HG03025 (cell line): ENCODE results near the gene MEGF9.
A peak's percentile ranks its signal among the peaks of the same experiment; 100 is the strongest.
"Not testable (repeated sequence)": the region's sequence is repeated elsewhere in the genome, so short reads cannot be mapped to it uniquely, and the experiment has no call there.

Experiments used
- ATAC-seq: cut with Tn5 transposase; IDR thresholded peaks from one replicate; pipeline ENCODE4 v1.9.1; 2021; ENCODE audit warnings: mild to moderate bottlenecking, moderate library complexity; ENCODE audit not compliant: unreplicated experiment, low FRiP score

MEGF9 gene

DNA sequence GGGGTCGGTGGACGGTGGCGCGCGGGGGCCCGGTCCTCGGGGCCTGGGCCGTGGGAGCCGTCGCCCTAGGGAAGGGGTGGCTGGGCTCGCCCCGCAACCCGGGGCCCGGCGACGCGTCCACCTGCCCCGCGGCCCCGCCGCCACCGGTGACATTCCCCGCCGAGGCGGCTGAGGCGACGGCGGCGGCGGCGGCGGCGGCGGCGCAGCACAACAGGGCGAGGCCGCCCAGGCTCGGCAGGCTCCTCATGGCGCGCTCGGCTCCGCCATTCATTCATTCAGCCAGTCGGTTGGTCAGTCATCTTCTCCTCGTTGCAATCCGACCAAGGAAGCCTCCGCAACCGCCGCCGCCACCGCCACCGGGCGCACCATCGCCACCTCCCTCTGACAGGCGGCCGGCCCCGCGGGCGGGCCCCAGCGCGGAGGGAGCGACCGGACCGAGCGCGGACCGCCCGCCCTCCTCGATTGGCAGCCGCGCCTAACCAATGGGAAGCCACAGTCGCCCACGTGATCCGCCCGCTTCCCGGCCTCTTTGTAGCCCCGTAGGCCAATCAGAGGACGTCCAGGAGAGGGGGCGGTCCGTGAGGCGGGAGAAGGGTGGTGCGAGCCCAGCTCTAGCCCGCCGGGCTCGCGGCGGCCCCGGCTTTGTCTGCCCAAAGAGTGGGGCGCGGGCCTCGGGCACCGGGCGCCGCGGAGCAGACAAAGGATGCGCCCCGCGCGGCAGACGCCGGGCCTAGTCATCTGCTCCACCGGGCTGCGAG is at the start of gene MEGF9:
TSS of gene MEGF9 (minus strand) at position 383 of the 758 bp plus-strand sequence. CDS start at position 271, 112 bp downstream.
- ATAC-seq: peak; percentile 91

DNA sequence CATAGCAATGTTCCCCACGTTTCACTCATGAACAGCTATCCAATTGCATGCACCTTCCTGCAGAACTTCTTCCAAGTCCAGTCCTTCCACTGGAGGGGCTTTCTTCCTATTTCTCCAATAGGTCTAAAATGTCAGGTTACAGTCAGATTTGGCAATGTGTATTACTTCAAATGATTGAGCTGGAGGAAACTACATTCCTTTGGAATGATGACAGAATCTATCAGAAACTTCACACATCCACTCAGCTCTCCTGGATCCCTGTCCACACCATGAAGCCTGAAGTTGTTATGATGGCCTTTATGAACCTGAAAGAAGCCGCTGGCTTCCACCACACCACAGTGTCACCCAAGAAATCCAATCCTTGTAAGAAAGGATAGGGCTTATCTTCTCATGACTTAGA is 46.7 kb upstream of the MEGF9 start:
- ATAC-seq: no peak

DNA sequence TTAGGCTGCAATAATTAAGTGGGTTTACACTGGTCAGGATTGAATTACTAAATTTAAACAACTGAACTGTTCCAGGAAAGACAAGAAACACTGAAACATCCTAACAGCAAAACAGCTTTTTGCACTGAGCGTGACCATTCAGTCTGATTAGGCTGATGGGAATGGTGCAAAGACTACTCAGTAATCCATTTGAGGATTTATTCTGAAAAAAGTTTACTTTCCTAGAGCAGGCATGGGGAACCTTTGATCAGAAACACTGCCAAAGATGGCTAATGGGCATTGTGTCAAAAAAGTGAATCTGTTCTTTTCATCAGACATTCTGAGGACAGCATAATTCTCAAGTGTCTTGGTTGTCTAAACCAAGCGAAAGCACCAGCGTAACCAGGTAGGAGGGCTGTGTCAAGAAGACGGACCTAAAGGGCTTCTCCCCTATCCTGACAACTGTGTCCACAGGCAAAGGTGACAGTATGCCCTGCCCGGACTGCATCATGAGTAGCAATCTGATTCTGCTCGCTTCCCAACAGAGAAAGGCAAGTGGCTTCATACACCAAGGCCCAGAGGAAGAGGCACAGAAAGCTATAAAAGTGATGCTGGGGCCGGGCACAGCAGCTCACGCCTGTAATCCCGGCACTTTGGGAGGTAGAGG is 45.6 kb upstream of the MEGF9 start:
- ATAC-seq: no peak

DNA sequence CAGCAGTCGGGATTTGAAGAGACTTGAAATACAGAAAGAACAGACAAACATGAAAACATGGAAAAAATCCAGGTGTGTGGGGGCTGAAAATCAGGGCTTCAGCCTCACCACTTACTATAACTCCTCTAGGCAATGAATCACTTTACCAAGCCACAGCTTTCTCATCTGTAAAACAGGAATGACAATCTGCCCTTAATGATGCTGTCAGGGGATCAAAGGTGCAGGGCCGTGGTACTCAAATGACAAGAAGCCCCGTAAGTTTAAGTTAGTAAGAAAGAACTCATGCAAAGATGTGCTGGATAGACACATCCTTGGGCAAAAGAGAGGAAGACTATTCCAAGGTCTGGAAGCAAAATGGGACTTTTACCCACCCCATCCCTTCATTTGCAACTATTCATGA is 44.3 kb upstream of the MEGF9 start:
- ATAC-seq: no peak

DNA sequence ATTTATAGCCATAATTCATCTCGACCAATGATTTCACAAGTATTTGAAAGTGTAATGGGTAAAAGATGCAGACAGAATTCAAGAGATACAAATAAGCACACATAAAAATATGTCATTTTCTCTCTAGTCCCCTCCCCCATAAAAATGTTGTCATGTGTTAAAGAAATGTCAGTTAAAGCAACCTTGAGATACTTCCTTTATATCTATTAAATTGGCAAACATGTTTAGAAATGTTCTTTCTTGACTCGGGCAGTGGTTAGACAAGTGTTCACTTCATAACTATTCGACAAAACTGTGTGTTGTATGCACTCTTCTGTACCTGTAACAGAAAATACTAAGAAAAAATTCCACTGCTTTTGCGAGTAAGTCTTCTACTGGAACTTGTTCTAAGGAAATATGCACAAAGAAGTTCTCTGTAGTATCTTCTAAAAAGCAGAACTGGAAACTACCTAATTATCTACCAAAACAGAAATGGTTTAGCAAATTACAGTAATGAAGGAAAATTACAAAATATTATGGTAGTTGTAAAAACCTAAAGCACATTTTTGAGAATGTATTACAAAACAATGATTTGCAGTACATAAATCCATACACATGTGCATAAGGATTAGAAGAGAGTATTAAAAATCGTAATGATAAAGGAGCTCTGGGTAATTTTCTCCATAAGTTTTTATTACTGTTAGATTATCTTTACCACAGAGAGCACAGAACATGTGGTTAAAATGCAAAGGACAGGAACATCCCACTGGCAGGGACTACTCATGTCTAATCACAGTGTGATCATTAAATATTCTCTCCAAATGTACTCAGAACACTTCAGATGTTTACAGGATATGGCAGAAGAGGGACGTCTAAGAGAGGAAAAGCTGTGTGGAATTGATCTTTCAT is 43.0 kb upstream of the MEGF9 start:
- no peak for ATAC-seq

DNA sequence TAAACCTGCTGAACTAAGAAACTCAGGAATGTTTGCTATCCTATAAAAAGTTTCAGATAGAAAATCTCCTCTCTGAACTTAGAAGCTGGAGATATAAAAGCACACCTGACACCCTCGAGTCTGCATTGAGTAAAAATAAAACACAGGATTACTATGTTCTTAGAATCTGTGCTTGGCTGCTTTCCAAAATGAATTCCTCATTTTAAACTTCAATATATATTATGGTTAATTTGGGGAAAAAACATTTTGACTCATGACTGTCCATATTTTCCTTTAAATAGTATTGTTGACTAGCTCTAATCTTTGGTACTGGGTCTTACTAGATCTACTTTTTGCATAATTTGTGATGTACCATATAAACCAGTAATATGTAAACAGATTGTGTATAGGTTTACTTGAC is 42.3 kb upstream of the MEGF9 start:
- no peak for ATAC-seq

DNA sequence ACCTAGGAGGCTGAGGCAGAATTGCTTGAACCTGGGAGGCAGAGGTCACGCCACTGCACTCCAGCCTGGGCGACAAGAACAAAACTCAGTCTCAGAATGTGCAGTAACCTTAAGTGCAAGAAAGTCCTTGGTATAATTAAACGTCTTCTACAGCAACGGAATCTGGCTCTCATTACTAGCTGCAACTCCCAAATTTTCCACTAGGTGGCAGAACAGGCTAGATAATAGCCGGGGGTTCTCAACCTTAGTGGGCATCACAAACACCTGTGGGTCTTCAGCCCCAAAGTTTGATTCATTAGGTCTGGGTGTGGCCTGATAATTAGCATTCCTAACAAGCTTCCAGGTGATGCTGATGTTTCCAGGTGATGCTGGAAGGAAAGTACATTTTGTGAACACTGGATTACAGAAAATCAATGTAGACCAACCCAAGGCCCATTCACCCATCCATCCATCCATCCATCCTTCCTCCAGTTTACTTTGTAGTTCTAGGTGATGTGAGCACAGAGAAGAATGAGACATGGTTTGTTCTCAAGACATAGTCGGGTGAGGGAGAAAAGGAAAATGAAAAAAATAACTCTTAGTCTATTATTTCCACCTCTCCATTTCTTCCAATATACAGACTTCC is 41.7 kb upstream of the MEGF9 start:
- peak; percentile 44 for ATAC-seq

DNA sequence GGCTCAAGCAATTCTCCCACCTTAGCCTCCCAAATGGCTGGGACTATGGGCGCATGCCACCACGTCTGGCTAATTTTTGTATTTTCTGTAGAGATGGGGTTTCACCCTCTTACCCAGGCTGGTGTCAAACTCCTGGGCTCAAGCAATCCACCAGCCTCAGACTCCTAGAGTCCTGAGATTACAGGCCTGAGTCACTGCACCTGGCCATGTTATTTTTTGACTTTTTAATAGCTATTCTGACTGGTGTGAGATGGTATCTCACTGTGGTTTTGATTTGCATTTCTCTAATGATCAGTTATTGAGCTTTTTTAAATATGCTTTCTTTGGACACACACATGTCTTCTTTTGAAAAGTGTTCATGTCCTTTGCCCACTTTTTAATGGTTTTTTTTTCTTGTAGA is 40.8 kb upstream of the MEGF9 start:
- no peak for ATAC-seq

DNA sequence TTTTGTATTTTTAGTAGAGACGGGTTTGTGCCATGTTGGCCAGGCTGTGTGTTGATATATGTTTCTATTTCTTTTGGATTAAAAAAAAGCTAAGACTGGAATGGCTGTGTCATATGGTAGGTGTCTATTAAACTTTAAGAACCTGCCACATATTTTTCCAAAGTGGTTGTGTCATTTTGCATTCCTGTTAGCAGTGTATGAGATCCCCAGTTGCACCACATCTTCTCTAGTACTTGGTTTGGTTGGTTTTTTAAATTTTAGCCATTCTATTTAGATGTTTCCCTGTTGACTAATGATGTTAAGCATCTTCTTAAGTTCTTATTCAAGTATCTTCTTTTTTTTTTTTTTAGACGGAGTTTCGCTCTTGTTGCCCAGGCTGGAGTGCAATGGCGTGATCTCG is 36.2 kb upstream of the MEGF9 start:
- no peak for ATAC-seq

DNA sequence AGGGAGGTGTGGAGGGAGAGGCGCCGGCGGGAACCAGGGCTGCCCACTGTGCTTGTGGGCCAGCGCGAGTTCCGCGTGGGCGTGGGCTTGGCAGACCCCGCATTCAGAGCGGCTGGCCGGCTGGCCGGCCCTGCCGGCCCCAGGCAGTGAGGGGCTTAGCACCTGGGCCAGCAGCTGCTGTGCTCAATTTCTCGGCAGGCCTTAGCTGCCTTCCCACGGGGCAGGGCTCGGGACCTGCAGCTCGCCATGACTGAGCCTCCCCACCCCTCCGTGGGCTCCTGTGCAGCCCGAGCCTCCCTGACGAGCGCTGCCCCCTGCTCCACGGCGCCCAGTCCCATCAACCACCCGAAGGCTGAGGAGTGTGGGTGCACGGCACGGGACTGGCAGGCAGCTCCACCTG is 32.1 kb upstream of the MEGF9 start:
- not testable (repeated sequence) for ATAC-seq

DNA sequence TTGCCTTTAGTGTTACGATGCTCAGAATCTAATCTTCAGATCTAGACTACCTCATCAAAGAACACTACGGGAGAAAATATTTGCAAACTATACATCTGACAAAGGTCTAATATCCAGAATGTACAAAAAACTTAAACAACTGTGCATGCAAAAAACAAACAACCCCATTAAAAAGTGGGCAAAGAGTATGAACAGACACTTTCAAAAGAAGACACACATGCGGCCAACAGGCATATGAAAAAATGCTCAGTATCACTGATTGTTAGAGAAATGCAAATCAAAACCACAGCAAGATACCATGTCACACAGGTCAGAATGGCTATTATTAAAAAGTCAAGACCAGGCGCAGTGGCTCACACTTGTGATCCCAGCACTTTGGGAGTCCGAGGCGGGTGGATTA is 31.0 kb upstream of the MEGF9 start:
- ATAC-seq: no peak

DNA sequence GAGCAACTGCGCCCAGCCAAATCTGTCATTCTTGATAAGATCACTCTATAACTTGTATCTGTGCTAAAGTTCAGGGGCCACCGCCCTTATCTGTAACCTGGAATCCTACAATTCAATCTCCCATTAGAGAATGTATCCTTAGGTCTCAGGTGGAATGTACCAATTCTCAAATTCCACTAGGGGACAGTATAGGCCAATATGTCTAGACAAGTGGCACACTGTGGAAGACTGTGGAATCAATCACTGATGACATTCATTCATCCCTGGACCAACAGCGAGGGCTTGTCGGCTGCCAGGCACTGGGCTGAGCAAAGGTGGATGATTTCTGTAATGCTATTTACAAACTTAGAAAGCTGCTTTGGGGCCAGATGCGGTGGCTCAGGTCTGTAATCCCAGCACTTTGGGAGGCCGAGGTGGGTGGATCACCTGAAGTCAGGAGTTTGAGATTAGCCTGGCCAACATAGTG is 28.7 kb upstream of the MEGF9 start:
- ATAC-seq: no peak

DNA sequence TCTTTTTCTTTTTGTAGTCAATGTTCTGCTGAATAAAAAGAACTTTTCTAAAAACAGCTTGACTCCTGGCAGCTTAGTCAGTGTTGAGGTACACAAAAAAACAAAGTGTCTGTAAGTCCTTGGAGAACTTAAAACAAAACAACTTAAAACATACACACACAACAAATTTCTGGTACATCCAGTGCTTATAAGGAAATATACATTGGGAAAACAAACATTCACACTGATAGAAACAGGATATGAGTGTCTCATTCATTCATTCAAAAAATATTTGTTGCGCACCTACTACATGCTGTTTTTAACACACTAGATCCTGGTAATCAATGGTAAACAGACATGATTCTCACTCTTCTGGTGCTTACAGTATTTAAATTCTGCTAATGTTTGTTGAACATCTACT is 27.4 kb upstream of the MEGF9 start:
- ATAC-seq: no peak

DNA sequence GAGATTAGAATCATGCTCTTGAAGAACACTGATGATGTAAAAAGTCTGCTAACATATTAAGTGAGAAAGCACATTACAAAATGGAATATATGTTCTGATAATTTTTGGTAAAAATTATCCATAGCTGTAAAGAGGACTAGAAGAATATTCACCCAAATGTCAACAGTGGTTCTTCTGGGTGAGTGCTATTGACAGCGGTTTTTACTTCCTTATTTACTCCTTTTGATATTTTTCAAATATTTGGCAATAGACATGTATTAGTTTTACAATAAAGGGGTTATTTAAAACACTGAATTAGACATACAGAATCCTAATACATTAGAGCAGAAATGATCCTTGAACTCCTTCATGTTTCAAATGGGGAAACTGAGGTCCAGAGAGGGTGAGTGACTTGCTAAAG is 26.9 kb upstream of the MEGF9 start:
- no peak for ATAC-seq

DNA sequence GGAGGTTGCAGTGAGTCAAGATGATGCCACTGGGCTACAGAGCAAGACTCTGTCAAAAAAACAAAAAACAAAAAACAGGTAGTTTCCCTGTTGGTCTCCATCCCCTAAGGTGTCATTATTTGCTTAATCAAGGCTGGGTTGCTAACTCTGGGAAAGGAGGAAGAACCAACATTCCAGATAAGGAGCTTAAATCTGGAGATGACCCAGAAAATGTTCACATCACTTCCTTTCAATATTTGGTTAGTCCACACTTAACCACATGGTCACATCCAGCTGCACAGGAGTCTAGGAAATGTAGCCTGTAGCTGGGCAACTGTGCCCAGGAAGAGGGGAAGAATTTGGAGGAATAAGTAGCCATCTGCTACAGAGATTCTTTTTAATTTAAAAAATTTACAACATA is 25.9 kb upstream of the MEGF9 start:
- no peak for ATAC-seq

DNA sequence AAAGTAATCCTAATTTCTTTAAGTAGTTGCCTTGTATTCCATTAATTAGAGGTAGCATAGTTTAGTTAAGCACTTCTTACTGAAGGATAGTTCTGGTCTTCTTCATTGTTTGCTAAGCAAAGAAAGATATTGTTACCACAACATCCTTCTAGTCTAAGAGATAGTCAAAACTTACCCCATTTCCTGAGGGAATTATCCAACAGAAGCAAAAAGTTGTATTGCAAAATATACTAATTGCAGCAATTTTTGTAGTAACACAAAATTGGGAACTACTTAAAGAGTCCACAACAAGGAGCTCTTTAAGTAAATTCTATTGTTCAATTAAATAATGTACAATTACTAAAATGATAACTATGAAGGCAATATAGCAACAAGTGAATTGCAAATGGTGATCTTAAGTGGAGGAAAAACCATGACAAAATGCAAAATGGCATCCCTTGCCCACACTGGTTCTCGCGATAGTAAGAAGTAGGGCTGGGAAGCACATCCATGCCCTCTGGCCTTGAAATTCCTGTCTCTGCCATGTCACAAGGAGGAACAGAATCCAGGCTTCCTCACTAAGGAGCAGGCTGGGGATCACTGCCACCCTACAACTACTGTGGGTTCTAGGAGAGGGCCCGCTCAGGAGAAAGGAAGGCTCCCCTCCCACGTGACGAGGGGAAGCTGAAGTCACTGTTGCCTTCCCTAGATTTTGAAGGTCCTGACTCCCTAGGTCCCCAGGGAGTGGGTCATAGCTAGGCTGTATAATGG is 23.3 kb upstream of the MEGF9 start:
- no peak for ATAC-seq

DNA sequence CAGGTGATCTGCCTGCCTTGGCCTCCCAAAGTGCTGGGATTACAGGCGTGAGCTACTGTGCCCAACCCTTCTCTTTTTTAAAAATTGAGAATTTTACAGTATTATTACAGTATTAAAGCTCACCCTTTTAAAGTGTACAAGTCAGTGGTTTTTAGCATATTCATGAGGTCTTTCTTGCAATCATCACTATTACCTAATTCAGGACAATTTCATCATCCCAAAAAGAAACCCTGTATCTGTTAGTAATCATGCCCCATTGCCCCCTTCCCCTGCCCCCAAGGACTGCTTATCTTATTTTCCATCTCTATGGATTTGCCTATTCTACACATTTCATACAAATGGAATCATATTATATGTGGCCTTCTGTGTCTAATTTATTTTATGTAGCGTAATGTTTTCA is 22.6 kb upstream of the MEGF9 start:
- ATAC-seq: no peak

DNA sequence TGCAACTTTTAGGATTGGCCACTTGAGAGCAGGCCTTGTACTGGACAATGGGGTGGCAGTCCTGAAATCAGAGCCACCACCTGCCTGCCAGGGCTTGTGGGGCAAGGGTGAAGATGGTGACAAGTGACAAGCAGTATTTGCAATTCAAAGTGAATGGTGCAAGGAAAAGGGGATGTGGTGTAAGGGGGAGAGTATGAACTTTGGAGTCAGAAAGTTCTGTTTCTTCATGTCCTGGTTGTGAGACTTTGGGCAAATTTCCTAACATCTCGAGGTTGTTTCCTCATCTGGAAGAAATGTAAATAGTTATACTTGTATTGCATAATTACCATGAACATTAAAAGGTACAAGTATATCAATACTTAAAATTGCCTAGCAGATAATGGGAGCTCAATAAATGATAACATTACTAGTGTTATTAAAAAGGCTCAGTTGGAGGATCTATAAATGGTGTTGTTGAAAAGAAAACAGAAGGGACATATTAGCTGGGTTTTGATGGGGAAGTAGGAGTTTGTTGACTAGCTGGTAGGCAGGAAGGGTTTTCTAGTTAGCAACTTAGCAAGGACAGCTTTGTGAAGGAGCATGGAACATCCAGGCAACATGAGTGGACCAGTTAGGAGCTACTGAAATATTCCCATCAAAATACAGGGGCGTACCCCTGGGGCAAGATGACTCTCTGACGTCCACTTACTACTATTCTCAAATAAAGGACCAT is 21.3 kb upstream of the MEGF9 start:
- ATAC-seq: no peak

DNA sequence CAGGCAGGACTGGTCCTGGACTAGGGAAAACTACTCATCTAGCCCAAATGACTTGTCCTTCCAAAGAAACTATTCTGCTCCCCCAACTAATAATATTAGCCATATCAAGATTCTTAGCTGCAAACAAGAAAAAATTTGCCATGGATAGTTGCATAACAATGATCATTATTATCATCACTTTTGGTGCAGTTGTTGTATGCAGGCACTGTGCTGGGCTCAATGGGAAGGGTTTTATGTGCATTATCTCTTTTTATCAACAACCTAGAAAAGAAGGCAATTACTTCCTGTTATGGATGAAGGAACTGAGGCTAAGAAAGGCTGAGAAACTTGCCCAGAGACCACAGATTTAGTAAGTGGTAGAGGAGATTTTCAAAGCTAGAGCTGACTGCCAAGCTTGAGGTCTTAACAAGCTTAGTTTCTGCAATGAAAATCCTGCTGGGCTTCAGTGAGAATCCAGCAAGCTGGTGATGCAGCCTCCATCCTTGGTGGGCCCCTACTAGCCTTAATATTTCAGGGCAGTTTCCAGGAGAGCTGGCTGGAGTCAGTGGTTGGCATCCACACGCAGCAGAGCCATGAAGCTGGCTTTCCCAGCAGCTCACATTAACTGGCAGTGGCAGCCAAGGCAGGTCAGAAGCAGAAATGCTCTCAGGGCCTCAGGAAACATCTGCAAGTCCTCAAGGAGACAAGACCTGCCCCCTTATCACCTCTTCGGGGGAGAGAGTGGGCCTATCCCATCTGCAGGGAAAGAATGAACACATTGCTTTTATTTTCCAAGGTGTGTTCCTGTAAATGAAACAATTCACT is 20.5 kb upstream of the MEGF9 start:
- no peak for ATAC-seq
